HG02970 (cell line): Measurements from ENCODE around the gene DES.
"Not testable (repeated sequence)": the region's sequence is repeated elsewhere in the genome, so short reads cannot be mapped to it uniquely, and the experiment has no call there.

Experiments
- ATAC-seq: cut with Tn5 transposase; IDR thresholded peaks from one replicate; pipeline ENCODE4 v1.9.1; 2021; ENCODE audit warnings: mild to moderate bottlenecking, moderate library complexity, moderate number of reproducible peaks; ENCODE audit not compliant: unreplicated experiment, low FRiP score

Gene DES

GRCh38 chr2:219418155-219419011 lies at the start of gene DES:
DES (plus strand) TSS chr2:219418377; CDS start chr2:219418463, 86 bp downstream.
- ATAC-seq, result no peak

DNA sequence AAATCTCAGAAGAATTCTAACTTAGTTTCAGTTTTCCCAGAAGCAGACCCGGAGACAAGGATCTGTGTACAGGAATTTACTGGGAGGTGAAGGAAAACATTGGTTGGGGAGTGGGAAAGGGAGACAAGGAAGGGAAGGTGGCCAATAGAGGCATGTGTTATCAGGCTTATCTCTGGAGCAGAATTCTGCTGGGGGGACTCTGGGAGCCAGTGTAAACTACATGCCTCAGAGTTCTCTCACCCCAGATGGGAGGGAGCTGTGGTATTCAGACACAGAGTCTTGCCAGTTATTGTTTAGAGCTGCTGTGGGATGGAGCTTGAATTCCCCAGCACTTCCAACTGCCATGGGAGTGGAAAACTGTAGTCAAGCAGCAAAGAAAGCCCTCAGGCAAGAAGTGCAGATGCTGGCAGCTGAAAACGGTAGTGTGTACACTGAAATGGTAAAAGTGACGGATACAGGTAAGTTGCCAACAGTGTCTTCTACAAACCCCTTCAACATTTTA lies 49.4 kb upstream of the DES start:
- ATAC-seq, result no peak

DNA sequence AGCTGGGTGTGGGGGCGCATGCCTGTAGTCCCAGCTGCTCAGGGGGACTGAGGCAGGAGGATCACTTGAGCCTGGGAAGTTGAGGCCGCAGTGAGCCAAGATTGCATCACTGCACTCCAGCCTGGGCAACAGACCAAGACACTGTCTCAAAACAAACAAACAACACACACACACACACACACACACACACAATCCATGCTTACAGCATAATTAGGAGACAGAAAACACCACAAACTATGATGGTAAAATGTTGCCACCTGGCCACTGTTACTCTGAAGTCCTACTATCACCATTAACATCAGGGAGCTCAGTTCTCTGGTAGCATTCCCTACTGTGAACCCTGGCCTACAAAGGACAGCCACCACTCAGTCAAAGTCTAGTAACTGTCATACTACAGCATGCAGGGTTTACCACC lies 48.7 kb upstream of the DES start:
- no peak for ATAC-seq

- ATAC-seq, result no peak
These were observed 39.9 kb upstream of the DES start for GRCh38 chr2:219378163-219378851.

- ATAC-seq, result no peak
These were observed 37.3 kb upstream of the DES start for GRCh38 chr2:219380926-219381325.

GRCh38 chr2:219381448-219381847 lies 36.7 kb upstream of the DES start:
- ATAC-seq, result no peak

- ATAC-seq, result no peak
These were observed 34.0 kb upstream of the DES start for GRCh38 chr2:219384083-219384713.

DNA sequence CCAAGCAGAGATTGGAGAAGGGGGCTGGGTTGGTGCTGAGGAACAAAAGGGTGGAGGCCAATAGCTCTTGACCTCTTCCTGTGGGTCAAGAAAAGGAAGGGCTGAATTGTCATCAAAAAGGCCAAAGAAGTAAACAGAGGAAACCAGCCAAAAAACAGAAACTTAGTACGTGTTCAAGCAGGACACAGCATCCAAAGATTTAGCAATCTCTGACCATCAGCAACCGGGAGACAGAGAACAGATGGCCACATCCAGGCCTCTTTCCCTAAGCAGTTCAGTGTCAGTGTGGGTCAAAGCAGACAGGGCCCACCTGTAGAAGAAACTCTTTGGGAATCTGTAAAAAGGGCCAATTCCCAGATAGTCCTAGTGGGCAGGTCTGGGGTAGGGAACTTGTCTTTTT lies 33.3 kb upstream of the DES start:
- no peak for ATAC-seq

GRCh38 chr2:219385958-219386520 lies 32.1 kb upstream of the DES start:
- ATAC-seq, result no peak

DNA sequence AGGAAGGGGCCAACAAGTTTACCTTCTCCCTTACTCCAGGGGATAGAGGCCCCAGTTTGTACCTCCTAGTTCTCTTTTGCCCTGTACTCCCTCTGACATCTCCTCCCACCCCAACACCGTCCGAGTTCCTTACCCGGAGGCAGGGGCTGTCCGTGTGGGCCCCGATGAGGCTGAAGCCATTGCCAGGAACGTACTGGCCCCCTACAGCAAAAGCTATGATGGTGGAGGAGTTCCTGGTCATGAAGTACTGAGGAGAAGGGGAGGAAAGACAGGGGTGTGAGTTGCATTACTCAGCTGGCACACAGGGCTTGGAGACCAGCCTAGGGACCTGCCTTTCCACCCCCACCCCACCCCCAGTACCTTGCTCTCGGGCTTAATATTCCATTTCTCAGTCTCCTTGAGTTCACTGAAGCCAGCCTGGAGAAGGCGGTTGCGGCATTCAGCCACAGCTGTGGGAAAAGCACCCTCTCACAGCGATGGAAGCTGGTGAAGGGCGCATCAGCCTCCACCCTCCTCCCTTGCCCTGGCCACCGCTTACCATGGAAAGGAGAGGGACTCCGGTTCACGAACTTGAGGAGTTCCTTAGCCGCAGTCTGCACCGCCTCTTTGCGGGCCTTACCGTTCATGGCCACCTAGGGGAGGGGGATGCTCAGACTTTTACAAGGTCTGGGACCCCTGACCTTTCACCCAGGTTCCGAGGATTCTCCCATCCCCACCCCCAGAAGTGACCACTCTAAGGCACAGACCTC lies 31.5 kb upstream of the DES start:
- ATAC-seq, result no peak

- peak; percentile 52 for ATAC-seq
These were observed 30.7 kb upstream of the DES start, which contains the start of gene DNPEP for GRCh38 chr2:219387306-219388120. DNPEP (minus strand) TSS chr2:219387912; CDS start chr2:219387794, 118 bp downstream.

GRCh38 chr2:219388121-219388906 lies 29.9 kb upstream of the DES start:
- ATAC-seq, result peak; percentile 90

GRCh38 chr2:219388907-219389156 lies 29.3 kb upstream of the DES start:
- no peak for ATAC-seq

GRCh38 chr2:219392754-219393153 lies 25.4 kb upstream of the DES start:
- ATAC-seq, result no peak

DNA sequence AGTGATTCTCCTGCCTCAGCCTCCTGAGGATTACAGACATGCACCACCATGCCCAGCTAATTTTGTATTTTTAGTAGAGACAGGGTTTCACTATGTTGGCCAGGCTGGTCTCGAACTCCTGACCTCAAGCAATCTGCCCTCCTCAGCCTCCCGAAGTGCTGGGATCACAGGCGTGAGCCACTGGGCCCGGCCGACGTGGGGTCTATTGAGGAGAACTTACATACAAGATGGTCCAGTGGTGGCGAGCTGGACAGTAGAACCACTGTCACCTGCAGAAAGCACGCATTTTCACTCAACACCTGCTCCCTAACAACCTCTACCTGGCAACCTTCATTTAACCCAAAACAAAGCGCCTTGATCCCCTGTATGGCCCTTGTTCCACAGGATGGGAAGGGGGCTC lies 23.1 kb upstream of the DES start:
- not testable (repeated sequence) for ATAC-seq

DNA sequence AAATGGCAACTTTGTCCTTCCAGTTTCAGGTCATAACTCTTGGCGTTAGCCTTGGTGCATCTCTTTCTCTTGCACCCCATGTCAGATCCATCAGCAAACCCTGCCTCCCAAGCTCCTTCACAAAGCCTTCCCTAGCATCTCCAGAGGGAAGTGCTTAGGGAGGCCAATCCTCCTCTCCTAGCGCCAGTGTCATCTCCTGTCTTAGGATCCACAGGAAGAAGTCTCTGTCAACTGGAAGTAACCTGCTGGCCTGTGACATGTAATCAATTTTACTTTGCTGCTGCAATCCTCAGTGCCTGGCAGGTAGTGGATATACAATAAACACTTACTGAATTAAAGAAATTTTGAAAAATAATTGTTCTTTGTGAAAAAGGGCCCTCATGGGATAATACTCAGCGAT lies 22.6 kb upstream of the DES start:
- ATAC-seq, result no peak

GRCh38 chr2:219396863-219397457 lies 21.2 kb upstream of the DES start:
- ATAC-seq, result no peak

GRCh38 chr2:219398721-219399363 lies 19.3 kb upstream of the DES start:
- no peak for ATAC-seq
